ENCODE data around the gene PROKR2. TPM values are rescaled to one million over a fixed set of nuclear protein-coding genes. Genes with fewer than 3 reads are reported as not detected.

Gene PROKR2
- total RNA-seq, result not detected
- long read RNA-seq, result 0 reads

- DNase-seq (no peak), ATAC-seq (no peak)
- intact Hi-C loops (cut with DNase I), result no loop called here
Measured at GRCh38 chr20:5316188-5317158, at the start of gene PROKR2. PROKR2 (minus strand) TSS chr20:5316954; CDS start chr20:5314369, 2,585 bp downstream.

DNA sequence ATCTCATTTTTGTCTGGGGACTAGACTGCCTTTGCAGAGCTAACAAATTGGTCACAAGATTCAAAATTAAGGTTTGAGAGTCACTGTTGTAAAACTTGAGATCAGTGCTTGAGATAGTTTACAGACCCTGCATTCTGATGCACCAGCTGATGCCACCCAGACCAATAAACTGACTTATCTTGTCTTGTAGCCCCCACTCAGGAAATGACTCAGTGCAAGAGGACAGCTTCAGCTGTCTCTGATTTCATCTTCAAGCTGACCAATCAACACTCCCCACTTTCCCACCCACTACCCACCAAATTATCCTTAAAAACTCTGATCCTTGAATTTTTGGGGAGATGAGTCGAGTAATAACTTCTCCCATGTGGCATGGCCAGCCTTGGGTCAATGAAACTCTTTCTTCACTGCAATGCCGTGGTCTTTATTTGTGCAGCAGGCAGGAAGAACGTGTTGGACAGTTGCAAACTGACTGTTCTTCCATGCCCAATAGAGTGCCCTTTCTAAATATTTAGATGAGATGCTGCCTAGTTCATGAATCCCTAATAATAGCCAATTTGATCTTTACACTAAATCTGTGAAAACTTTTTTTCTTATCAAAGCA, 48.3 kb upstream of the PROKR2 start:
- ATAC-seq (no peak), DNase-seq (no peak)
- intact Hi-C loops (cut with DNase I), result no loop called here

DNA sequence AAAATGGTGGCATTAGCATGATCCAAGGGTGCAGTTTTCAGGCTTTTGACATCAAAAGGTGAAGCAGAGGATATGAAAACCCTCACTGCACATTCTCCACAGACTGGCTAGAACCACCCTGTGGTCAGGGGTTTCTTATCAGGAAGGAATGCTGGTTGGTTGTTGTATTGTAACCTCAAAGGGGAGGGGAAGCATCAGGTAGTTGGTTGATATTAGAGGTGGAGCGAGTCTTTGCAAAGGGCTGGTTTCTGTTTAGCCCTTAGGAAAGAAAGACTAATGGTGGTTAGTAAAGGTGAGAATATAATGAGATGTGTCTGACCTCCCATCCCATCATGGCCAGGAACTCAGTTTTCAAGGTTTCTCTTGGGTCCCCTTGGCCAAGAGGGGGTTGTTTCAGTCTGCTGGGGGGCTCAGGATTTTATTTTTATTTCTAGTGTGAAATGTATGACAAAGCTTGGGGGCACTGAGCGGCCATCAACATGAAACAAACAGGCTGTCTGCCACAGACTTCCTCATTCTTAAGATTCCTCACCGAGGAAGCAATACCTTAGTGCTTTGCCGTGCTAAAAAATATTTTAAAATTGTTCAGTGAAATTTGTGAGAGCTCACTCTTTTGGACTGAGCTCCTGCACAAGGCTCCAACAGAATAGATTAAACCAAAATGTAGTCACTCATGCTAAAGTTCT, 47.5 kb upstream of the PROKR2 start:
- no peak for DNase-seq
- intact Hi-C loops (cut with DNase I), result no loop called here
- no peak for ATAC-seq

DNA sequence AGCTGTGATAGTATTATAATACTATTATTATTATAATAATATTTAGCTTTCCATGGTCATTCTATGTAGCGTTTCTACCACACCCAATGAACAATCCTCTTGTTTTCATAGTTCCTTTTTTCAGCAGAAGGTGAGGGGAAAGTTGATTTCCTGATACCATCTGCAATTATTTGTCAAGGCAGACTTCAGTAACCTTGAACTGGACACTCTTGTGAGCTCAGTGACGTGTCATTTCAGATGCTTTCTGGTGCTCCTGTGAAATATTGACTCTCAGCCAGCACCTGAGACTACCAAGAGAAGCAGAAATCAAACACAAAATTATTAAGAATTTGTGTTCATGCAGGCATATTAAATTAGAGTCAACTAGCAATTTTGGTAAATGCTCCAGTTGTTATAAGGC, 46.0 kb upstream of the PROKR2 start:
- intact Hi-C loops (cut with DNase I), result no loop called here

GRCh38 chr20:5361176-5361575, 44.4 kb upstream of the PROKR2 start:
- intact Hi-C loops (cut with DNase I), result no loop called here
- ATAC-seq, result no peak
- no peak for DNase-seq

More for the DNA sequence above, 46.0 kb upstream of the PROKR2 start:
- DNase-seq (no peak), ATAC-seq (no peak)

DNA sequence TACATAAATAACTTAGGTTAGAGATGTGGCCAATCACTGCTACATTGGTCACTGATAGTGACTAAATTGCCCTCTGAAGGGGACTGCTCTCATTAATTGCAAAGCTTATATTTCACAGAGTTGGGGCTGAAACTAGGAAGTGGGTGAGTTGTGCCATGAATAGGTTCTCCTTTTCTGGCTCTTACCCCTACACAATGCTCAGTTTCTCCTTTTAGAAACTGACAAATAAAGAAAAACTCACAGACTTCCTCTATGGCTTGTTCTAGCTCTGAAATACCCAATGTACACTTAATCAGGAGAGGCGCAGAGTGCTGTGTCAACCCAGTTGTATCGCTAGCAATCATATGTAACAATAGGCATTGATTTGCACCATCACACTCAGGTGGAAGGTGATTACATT, 41.2 kb upstream of the PROKR2 start:
- DNase-seq (no peak), ATAC-seq (peak in 1 of 2 donors; percentile 24)
- intact Hi-C loops (cut with DNase I), result no loop called here

DNA sequence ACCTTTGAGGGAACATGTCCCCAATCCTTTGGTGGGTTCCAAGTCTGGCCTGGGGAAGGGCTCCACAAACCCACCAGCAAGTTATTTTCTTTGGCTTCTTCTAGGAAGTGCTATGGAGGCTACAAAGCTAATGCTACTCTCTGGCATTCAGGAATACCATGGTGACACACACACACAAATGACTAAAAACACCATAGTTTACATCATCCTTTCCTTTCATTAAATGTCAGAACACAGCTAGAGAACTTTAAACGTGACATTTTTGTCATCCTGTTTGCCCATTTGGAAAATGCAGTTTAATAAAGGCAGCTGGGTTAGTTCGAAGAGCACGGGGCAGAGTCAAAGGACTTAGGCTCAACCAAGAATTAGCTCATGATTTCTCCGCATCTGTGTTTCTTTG, 40.2 kb upstream of the PROKR2 start:
- DNase-seq, result no peak
- intact Hi-C loops (cut with DNase I), result no loop called here
- ATAC-seq, result no peak

DNA sequence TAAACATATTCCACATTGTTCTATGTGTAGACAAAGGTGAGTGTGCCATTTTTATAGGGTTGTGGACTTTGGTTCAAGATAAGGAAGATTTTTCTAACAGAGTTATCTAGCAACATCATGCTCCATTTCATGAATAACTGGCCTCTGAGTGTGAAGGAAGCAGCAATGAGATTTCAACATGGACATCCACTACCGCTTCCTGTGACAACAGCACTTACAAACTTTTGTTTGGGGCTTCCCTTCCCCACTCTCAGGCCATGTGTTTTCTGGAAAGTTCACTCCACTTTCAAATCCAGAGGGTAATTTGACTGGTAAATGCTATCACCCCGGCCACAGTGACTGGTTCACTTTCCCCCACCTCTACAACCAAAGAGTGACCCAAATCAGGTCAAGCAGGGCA, 38.1 kb upstream of the PROKR2 start:
- DNase-seq, result no peak
- intact Hi-C loops (cut with DNase I), result no loop called here
- no peak for ATAC-seq

GRCh38 chr20:5353624-5354496, 37.1 kb upstream of the PROKR2 start:
- no peak for ATAC-seq
- no peak for DNase-seq
- intact Hi-C loops (cut with DNase I), result no loop called here

GRCh38 chr20:5349448-5349847, 32.7 kb upstream of the PROKR2 start:
- ATAC-seq (no peak), DNase-seq (no peak)
- intact Hi-C loops (cut with DNase I), result no loop called here

DNA sequence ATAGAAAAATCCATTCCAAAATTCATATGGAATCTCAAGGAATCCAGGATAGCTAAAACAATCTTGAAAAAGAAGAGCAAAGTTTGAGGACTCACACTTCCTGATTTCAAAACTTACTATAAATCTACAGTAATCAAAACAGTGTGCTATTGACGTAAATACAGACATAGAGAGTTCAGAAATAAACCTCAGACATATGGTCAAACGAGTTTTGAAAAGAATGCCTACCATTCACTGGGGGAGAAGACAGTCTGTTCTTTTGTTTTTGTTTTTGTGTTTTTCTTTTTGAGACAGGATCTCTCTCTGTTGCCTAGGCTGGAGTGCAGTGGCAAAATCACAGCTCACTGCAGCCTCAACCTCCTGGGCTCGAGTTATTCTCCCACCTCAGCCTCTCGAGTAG, 25.3 kb upstream of the PROKR2 start:
- intact Hi-C loops (cut with DNase I), result no loop called here
- no peak for ATAC-seq

DNA sequence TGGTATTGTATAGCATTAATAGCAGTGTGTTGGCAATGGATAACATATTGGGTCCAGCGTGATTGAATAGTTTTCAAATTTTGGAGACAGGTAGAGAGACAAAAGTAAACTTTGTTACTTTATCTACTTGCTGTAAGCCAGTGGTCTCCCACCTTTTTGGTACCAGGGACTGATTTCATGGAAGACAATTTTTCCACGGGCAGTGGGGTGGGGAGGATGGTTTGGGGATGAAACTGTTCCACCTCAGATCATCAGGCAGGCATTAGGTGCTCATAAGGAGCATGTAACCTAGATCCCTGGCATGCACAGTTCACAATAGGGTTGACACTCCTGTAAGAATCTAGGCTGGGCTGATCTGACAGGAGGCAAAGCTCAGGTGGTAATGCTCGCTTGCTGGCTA, 14.6 kb upstream of the PROKR2 start:
- intact Hi-C loops (cut with DNase I), result no loop called here
- no peak for ATAC-seq
- DNase-seq, result no peak

More for the DNA sequence above, 25.3 kb upstream of the PROKR2 start:
- no peak for DNase-seq

DNA sequence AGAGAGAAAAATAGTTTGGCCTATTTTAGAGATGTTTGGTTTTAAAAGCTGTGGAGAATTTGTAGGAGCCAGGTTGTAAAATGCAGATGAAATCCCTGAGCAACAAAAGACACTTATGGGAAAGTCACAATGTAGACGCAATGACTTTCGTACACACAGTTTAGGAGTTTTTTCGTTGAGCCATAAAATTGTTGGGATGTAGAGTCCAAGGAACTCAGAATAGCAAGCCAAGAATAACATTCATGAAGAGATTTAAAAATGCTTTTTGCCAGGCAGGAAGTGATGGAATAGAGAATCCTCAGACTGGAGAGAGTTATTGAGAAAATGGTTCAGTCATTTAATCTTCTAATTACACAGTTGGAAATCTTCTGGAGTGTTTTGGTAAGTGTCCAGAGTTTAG, 11.5 kb upstream of the PROKR2 start:
- DNase-seq, result no peak
- ATAC-seq, result no peak
- intact Hi-C loops (cut with DNase I), result no loop called here

DNA sequence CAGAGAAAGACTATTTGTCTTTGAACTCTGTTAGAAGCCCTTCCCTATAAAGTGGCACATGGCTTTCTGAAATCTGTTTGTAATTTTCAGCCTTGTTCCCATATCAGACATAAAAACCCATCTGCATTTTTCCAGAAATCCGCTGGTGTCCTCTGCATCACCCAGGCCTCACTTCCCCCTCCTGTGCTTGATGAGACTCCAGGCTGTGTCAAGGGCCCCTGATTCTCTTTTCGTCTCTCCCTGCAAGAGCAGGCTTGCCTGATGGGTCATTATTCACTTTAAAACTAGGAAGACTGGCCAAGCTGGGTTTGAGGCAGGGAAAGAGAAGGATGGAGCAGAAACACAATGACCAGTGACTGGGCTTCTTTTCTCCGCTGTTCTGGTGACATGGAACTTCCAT, 10.6 kb upstream of the PROKR2 start:
- DNase-seq, result no peak
- no peak for ATAC-seq
- intact Hi-C loops (cut with DNase I), result no loop called here

- no peak for ATAC-seq
- intact Hi-C loops (cut with DNase I), result no loop called here
- DNase-seq, result no peak
Measured at GRCh38 chr20:5315807-5316187, 957 bp downstream of the PROKR2 start.

DNA sequence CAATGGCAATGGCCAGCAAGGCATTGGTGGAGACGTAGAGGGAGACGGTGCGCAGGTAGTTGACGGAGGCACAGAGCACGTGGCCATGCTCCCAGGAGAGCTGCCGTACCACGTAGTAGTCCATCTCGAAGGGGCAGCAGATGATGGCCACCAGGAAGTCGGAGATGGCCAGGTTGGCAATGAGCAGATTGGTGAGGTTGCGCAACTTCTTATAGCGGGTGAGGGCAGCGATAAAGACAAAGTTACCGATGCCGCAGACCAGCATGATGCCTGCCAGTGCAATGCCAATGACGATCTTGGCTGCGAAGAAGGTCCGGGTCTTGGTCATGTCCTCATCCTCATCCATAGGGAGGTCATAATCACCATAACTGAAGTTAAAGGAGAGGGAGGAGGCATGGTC, 2.8 kb downstream of the PROKR2 start:
- intact Hi-C loops (cut with DNase I), result no loop called here
- ATAC-seq (no peak), DNase-seq (no peak)

- ATAC-seq, result no peak
- intact Hi-C loops (cut with DNase I), result no loop called here
Measured at GRCh38 chr20:5312518-5312917, 4.2 kb downstream of the PROKR2 start.

GRCh38 chr20:5309971-5310370, 6.8 kb downstream of the PROKR2 start:
- intact Hi-C loops (cut with DNase I), result no loop called here
- no peak for ATAC-seq
- no peak for DNase-seq

More at GRCh38 chr20:5312518-5312917, 4.2 kb downstream of the PROKR2 start:
- DNase-seq, result no peak

DNA sequence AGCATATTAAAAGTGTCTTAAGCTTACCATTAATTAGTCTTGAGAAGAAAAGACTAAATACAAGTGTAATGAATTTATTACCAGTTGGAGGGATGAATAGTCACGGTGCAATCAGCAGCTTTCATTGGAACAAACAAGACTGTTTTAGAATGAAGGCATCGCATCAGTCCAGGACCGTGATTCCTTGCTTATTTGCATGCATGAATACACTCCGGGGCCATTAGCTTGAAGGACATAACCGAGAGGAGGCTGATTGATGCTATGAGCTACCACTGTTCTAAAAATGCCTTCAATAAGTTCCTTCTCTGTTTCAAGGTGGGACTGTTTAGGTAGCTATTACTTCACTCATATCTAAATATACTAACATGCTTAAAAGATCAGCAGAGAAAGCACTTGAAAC, 17.9 kb downstream of the PROKR2 start:
- no peak for ATAC-seq
- intact Hi-C loops (cut with DNase I), result no loop called here

More for the DNA sequence above, 17.9 kb downstream of the PROKR2 start:
- no peak for DNase-seq

All from left cardiac atrium (tissue), 4 donors.